ENCODE measurements around the gene TEX29.

TEX29 gene

DNA sequence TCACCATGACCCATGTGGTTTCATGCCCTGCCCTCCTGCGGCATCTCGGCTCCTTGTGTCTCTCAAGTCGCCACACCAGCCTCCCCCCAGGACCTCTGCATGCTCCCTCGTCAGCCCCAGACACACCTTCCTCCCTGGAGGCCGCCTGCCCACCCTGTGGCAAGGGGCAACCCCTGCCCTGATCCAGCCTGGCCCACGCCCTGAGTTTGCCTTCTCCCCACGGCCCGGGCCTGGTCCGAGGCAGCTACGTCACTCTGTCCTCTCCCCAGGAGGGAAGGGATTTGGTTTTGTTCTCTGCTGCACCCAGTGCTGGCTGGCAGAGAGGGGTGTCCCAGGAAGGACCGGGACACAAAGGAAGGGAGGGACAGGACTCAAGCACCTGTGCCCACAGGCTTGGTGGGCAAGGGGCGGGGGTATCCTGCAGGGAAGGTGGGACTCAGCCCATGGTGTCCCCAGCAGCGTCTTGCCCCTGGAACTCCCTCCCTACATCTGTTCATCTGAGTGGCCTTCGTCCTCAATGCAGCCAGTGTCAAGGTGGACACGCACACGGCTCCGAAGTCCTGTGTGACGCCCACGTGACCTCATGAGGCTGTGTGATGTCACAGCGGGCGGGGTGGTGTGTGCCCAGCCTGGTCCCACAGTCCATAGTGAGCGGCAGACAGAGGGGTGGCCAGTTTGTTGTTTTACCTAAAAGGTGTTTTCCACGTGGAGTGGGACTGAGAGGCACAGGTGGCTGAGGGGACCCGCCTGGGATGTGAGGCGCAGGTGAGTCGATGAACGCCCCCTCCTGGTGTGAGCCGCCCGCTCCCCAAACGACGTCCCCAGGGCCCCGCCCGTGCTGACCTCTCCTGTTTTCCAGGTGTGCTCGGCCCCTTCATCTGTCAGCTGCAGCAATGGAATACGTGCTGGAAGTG is at the start of gene TEX29:
TSS of gene TEX29 (plus strand) at position 645 of the 914 bp plus-strand sequence. CDS start at position 894, 249 bp downstream.
- no peak within 1 kb of the TSS for H3K9ac ChIP-seq (ENCODE audit: low read depth, low read length)
- H3K27me3 ChIP-seq (ENCODE audit: control insufficient read depth, insufficient read depth, low read length) = no peaks in the 10 kb centered on the region
- no peaks in the 10 kb centered on the region for H3K9me3 ChIP-seq (ENCODE audit: control insufficient read depth, insufficient read depth, low read length)
- H3K4me3 ChIP-seq (ENCODE audit: low read depth, low read length) = no peak within 1 kb of the TSS
- H3K4me1 ChIP-seq (ENCODE audit: control insufficient read depth, insufficient read depth, low read length) = no peaks in the 10 kb centered on the region
- H3K27ac ChIP-seq (ENCODE audit: low read depth, low read length) = no peak within 1 kb of the TSS
- no peaks in the 10 kb centered on the region for H3K36me3 ChIP-seq (ENCODE audit: control insufficient read depth, insufficient read depth, low read length)

DNA sequence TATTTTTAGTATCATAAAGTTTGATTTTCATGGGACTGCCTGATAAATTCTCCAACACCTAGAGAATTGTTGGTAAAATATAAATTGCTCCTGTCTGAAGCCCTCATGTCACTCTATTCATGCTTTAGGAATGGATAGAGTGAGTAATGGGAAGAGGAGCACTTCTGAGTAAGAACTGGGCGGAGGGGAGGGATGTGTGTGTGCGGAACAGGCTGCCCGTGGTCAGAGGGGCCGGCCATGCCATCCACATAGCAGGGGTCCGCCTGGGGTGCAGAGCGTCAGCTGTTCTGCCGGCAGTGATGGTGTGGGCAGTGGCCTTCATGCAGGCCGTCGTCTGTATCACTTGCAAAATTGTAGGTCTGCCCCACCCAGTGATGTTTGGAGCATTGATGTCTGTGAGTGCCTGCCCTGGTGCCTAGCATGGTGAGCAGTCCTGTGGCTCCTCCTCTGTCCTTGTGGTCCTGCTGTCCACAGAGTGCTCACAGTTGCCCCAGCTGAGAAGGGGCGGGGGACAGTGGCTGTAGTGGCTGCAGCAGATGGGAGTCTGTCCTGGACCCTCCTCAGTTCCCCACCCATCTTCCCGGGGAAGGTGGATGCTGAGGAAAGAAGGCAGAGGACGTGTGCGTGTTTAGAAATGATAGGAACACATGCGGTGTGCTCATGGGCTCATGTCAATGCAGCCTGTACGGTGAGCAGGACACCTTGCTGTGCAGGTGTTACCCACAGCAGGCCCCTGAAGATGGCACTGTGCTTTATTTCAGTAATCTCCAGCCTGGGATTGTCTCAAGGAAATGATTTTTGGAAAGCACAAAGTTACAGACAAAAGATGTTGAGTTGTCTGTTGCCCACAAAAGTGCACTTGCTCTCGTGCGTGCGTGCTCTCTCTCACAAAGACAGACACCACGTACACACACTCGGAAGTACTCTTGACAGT is 49.4 kb upstream of the TEX29 start:
- peaks cover under 1% of the 10 kb centered on the region; the same call in 1 of the 2 replicates for H3K4me1 ChIP-seq (ENCODE audit: control insufficient read depth, insufficient read depth, low read length)
- peaks cover 75% of the 10 kb centered on the region for H3K36me3 ChIP-seq (ENCODE audit: control insufficient read depth, insufficient read depth, low read length)
- H3K27me3 ChIP-seq (ENCODE audit: control insufficient read depth, insufficient read depth, low read length) = no peaks in the 10 kb centered on the region
- H3K27ac ChIP-seq (ENCODE audit: low read depth, low read length) = no peak overlapping the region
- no peaks in the 10 kb centered on the region for H3K9me3 ChIP-seq (ENCODE audit: control insufficient read depth, insufficient read depth, low read length)
- no peak overlapping the region for H3K4me3 ChIP-seq (ENCODE audit: low read depth, low read length)
- H3K9ac ChIP-seq (ENCODE audit: low read depth, low read length) = no peak overlapping the region

DNA sequence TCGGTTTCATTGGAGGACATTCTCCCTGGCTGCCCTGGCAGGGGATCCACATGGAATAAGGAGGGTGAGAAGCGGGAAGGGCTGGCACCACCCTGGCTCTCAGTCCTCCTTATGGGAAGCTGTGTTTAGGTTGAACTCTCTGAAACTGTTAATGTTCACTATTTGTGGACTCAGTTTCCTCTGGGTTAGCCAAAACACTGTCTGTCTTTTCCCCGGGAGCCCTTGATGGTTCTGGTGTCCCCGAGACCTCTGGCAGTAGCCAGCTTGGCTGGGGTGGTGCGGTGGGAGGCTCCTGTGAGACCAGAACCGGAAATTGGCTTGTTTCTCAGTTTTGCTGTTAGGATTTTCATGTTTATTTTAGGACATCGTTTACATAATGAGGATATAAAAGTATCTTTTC is 48.3 kb upstream of the TEX29 start:
- no peak overlapping the region for H3K4me3 ChIP-seq (ENCODE audit: low read depth, low read length)
- H3K27ac ChIP-seq (ENCODE audit: low read depth, low read length) = no peak overlapping the region
- no peak overlapping the region for H3K9ac ChIP-seq (ENCODE audit: low read depth, low read length)
- no peaks in the 10 kb centered on the region for H3K9me3 ChIP-seq (ENCODE audit: control insufficient read depth, insufficient read depth, low read length)
- peaks cover 84% of the 10 kb centered on the region for H3K36me3 ChIP-seq (ENCODE audit: control insufficient read depth, insufficient read depth, low read length)
- H3K4me1 ChIP-seq (ENCODE audit: control insufficient read depth, insufficient read depth, low read length) = no peaks in the 10 kb centered on the region
- no peaks in the 10 kb centered on the region for H3K27me3 ChIP-seq (ENCODE audit: control insufficient read depth, insufficient read depth, low read length)

DNA sequence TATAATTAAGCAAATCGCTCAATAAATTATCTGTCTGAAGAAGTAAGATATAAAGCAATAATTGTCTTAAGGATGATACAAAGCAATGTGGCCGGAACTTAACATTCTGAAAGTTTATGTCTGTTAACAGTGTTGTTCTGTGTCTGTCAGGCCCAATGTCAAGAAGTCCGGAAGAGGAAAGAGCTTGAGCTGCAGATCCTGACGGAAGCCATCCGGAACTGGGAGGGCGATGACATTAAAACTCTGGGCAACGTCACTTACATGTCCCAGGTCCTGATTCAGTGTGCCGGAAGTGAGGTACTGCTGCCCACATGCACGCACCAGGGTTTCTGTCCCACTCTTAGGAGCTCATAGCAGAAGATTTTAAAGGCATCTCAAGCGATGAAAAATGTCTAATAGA is 45.1 kb upstream of the TEX29 start:
- Histone ChIP-seq H3K4me3 (ENCODE audit: low read depth, low read length) (no peak overlapping the region), H3K27ac (ENCODE audit: low read depth, low read length) (no peak overlapping the region), H3K9me3 (ENCODE audit: control insufficient read depth, insufficient read depth, low read length) (no peaks in the 10 kb centered on the region), H3K9ac (ENCODE audit: low read depth, low read length) (no peak overlapping the region), H3K4me1 (ENCODE audit: control insufficient read depth, insufficient read depth, low read length) (no peaks in the 10 kb centered on the region), H3K36me3 (ENCODE audit: control insufficient read depth, insufficient read depth, low read length) (peaks cover 86% of the 10 kb centered on the region), H3K27me3 (ENCODE audit: control insufficient read depth, insufficient read depth, low read length) (no peaks in the 10 kb centered on the region)

DNA sequence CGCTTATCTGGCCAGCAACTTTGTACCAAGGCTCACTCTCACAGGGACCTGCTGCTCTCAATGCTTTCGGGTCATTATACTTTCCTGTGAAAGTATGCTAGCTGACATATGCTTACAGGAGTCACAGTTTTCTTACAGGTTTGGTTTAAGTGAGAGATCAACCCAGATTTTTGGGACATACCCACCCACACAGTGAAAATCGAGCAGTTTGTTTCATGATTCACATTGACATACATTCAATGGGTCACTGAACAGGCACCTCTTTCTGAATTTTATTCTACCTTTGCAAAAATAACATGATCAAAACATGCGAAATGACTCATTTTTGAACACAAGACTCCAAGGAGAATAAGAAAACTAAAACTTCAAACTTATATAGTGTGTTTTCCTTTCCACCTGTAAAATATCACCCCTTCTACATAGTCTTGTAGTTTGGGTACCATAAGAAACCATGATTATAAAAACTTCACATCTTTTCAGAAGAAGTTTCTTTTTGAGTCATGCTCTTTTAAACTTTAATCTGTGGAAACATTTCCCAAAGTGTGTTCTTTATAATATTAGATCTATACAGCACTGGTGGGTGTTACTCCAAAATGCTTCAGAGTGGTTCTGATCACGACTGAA is 44.3 kb upstream of the TEX29 start:
- no peaks in the 10 kb centered on the region for H3K4me1 ChIP-seq (ENCODE audit: control insufficient read depth, insufficient read depth, low read length)
- peaks cover 85% of the 10 kb centered on the region for H3K36me3 ChIP-seq (ENCODE audit: control insufficient read depth, insufficient read depth, low read length)
- H3K27me3 ChIP-seq (ENCODE audit: control insufficient read depth, insufficient read depth, low read length) = no peaks in the 10 kb centered on the region
- H3K9ac ChIP-seq (ENCODE audit: low read depth, low read length) = no peak overlapping the region
- no peaks in the 10 kb centered on the region for H3K9me3 ChIP-seq (ENCODE audit: control insufficient read depth, insufficient read depth, low read length)
- H3K4me3 ChIP-seq (ENCODE audit: low read depth, low read length) = no peak overlapping the region
- no peak overlapping the region for H3K27ac ChIP-seq (ENCODE audit: low read depth, low read length)

DNA sequence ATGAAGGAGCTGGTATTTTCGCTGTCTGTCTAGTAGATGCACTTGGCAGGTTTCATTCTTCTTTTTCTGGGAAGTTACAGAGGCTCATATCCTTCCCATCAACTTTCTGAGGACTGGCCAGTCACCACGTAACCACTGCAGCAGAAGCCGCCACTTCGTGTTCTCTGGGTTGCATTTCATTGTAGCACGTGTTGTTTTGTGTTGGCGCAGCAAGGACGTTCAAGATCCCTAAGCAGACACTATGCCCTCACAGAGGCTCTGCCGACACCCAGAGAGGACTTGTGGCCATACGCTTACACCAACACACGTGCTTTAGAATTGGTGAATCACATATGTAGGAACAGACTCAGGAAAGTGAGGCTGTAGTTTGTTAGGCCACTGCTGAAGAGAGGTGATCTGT is 42.2 kb upstream of the TEX29 start:
- H3K9ac ChIP-seq (ENCODE audit: low read depth, low read length) = no peak overlapping the region
- peaks cover 99% of the 10 kb centered on the region for H3K36me3 ChIP-seq (ENCODE audit: control insufficient read depth, insufficient read depth, low read length)
- no peaks in the 10 kb centered on the region for H3K4me1 ChIP-seq (ENCODE audit: control insufficient read depth, insufficient read depth, low read length)
- no peak overlapping the region for H3K27ac ChIP-seq (ENCODE audit: low read depth, low read length)
- H3K9me3 ChIP-seq (ENCODE audit: control insufficient read depth, insufficient read depth, low read length) = no peaks in the 10 kb centered on the region
- no peak overlapping the region for H3K4me3 ChIP-seq (ENCODE audit: low read depth, low read length)
- H3K27me3 ChIP-seq (ENCODE audit: control insufficient read depth, insufficient read depth, low read length) = no peaks in the 10 kb centered on the region

DNA sequence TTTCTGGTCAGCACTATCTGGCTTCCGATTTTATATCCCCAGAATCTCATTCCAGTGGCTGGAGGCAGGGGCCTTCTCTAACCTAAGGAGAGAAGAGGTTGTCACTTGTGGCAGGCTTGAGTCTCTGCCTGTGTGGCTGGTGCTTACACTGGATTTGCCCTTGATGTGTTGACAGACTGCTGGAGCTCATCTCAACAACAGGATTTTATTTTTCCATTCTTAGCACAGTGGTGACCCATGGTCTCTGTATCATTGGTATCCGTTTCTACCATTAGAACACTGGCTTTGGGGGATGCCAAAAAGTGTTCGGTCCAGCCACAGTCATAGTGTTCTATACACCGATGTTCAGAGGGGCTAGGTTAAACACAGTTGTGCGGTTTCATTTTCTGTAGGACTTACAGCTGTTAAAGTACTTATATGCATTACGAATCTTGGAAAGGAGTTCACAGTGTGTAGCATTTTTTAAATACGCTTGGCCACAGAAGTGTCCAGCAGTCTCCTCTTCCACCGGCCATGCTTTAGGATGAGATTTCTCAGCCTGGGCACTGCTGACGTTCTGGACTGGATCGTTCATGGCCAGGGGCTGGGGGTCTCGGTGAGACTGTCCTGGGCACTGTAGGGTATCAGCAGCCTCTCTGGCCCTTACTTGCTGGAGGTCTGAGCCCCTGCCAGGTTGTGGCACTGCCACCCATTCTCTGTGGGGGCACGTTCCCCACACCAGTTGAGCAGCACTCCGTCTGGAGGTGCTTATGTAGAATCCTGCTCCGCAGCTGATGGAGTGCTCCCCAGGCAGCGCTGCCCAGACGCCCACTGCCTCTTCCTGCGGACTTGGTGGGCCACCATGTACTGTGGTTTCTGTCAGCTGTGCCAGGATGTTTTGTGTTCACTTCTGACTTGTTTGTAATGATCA is 41.4 kb upstream of the TEX29 start:
- Histone ChIP-seq H3K27ac (ENCODE audit: low read depth, low read length) (no peak overlapping the region), H3K36me3 (ENCODE audit: control insufficient read depth, insufficient read depth, low read length) (peaks cover 99% of the 10 kb centered on the region), H3K27me3 (ENCODE audit: control insufficient read depth, insufficient read depth, low read length) (no peaks in the 10 kb centered on the region), H3K4me1 (ENCODE audit: control insufficient read depth, insufficient read depth, low read length) (no peaks in the 10 kb centered on the region), H3K9ac (ENCODE audit: low read depth, low read length) (no peak overlapping the region), H3K4me3 (ENCODE audit: low read depth, low read length) (no peak overlapping the region), H3K9me3 (ENCODE audit: control insufficient read depth, insufficient read depth, low read length) (no peaks in the 10 kb centered on the region)

DNA sequence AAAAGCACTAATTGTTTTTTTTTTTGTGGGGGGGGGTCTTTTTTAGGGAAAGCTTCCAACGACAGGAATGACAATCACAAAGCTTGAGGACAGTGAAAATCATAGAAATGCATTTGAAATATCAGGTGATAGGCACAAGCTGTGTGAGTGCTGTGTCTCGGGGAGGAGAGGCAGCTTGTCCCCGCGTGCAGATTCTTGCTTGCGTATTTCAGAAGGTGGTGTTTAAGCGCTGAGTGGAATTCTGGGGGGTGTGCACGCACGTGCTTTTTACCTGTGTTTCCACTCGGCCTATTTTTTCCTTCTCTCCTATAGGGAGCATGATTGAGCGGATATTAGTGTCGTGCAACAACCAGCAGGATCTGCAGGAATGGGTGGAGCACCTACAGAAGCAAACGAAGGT is 40.2 kb upstream of the TEX29 start:
- Histone ChIP-seq H3K36me3 (ENCODE audit: control insufficient read depth, insufficient read depth, low read length) (peaks cover 99% of the 10 kb centered on the region), H3K9me3 (ENCODE audit: control insufficient read depth, insufficient read depth, low read length) (no peaks in the 10 kb centered on the region), H3K4me3 (ENCODE audit: low read depth, low read length) (no peak overlapping the region), H3K27ac (ENCODE audit: low read depth, low read length) (no peak overlapping the region), H3K27me3 (ENCODE audit: control insufficient read depth, insufficient read depth, low read length) (no peaks in the 10 kb centered on the region), H3K9ac (ENCODE audit: low read depth, low read length) (no peak overlapping the region), H3K4me1 (ENCODE audit: control insufficient read depth, insufficient read depth, low read length) (no peaks in the 10 kb centered on the region)

DNA sequence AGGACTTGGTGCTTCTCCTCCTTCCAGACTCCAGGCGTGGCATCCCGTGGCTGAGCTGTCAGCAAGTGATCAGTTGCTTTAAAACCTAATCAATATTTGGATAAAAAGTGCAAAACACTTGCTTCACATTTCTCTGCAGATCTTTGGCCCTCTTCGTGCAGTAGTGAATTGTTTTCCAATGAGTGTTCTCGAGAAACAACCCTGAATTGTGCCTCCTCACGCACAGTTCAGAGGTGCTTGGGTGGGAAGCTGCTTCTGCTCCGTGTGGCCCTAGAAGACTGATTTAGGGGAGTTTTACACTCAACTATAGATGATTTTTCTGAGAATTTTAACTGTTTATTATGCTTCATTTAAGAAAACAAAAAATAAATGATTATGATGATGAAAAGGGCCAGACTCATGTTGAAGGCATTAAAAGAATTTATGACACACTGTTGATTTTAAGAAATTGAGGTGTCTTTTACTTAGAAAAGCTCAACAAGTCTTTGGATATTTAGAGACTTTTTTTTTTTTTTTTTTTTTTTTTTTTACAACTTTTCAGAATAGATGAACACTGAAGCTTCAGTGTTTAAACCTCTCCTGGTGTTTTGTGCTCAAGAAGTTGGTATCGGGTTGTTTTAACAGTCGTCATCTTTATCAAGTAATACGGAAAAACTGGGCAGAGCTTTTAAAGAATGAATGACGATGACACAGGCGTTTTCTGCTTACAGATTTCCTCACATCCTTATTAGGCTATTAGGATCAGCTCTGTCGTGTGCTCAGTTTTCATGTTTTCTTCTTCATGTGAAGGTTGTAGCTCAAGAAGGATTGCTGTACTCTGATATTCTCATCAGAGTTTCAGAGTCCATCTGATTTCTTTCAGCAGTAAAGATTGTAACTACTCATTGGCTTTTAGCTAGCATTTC is 39.5 kb upstream of the TEX29 start:
- Histone ChIP-seq H3K27ac (ENCODE audit: low read depth, low read length) (no peak overlapping the region), H3K9me3 (ENCODE audit: control insufficient read depth, insufficient read depth, low read length) (no peaks in the 10 kb centered on the region), H3K4me1 (ENCODE audit: control insufficient read depth, insufficient read depth, low read length) (no peaks in the 10 kb centered on the region), H3K9ac (ENCODE audit: low read depth, low read length) (no peak overlapping the region), H3K36me3 (ENCODE audit: control insufficient read depth, insufficient read depth, low read length) (peaks cover 98% of the 10 kb centered on the region), H3K4me3 (ENCODE audit: low read depth, low read length) (no peak overlapping the region), H3K27me3 (ENCODE audit: control insufficient read depth, insufficient read depth, low read length) (no peaks in the 10 kb centered on the region)
